ENCODE data around the gene TRAM2. TPM values are rescaled to one million over a fixed set of nuclear protein-coding genes. Genes with fewer than 3 reads are reported as not detected.

Gene TRAM2
- total RNA-seq, 1 experiment from 2014 or later, result 21.2 TPM

DNA sequence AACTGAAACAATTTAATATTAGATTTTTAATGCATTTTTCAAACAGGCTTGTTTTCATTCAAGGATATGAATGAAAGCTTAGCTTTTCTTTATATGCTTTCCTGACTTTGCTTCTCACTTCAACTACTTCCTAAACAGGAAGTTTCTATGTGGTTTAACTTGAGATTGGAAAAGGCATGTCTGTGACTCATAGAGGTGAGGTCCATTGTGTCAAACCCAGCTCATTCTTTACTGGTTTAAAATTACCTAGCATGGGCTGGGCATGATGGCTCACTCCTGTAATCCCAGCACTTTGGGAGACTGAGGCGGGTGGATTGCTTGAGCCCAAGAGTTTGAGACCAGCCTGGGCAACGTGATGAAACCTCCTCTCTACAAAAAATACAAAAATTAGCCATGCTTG, 122.3 kb downstream of the TRAM2 start:
- H3K4me3 Mint-ChIP-seq, result no peak overlapping the region
- no peak overlapping the region for H3T11ph ChIP-seq (ENCODE audit: low read length)
- no CpG with 5 or more reads among the region's 2 CpGs for WGBS (ENCODE audit: extremely low coverage, insufficient read length, low lambda C conversion rate)
- no peaks in the 10 kb centered on the region for H3K4me1 ChIP-seq (ENCODE audit: insufficient read depth, low read length)
- H2BK120ac ChIP-seq (ENCODE audit: low read depth, low read length, poor library complexity, severe bottlenecking), result no peak overlapping the region
- no peak overlapping the region for H2AFZ ChIP-seq (ENCODE audit: low read length)
- H2BK5ac ChIP-seq (ENCODE audit: insufficient read length, low read length), result no peak overlapping the region
- no peak overlapping the region for H3K14ac ChIP-seq (ENCODE audit: insufficient read depth, low read length)
- no peak overlapping the region for H3K18ac ChIP-seq (ENCODE audit: insufficient read length, low read depth, low read length)
- no peak overlapping the region for H4K8ac ChIP-seq (replicated peaks; ENCODE audit: insufficient read length, low read depth, low read length)
- DNase-seq, result no peak
- H3K79me2 ChIP-seq (ENCODE audit: insufficient read depth, low read length), result no peaks in the 10 kb centered on the region
- H3K9me3 ChIP-seq (ENCODE audit: control insufficient read depth, low read depth, low read length), result no peaks in the 10 kb centered on the region
- no peaks in the 10 kb centered on the region for H3K23me2 ChIP-seq (ENCODE audit: insufficient read length, low read depth, low read length, poor library complexity, severe bottlenecking)
- no peak overlapping the region for H3K56ac ChIP-seq (ENCODE audit: insufficient read length, low read depth, low read length)
- no peak overlapping the region for H3K9ac ChIP-seq (ENCODE audit: extremely low read depth, insufficient read length, low read length)
- no peaks in the 10 kb centered on the region for H3K79me1 ChIP-seq (ENCODE audit: insufficient read depth, low read depth, low read length, poor library complexity, severe bottlenecking)
- H4K5ac ChIP-seq (ENCODE audit: insufficient read length, low read depth, low read length), result no peak overlapping the region
- no peak overlapping the region for H3K23ac ChIP-seq (ENCODE audit: insufficient read length, low read depth, low read length)
- H3K4me1 Mint-ChIP-seq, result peaks cover 8 to 13% of the 10 kb centered on the region in 2 experiments
- H3K4me2 ChIP-seq (ENCODE audit: insufficient read depth, insufficient read length, low read length), result no peak overlapping the region
- H3K4ac ChIP-seq (ENCODE audit: low read depth, low read length), result no peak overlapping the region
- no peak overlapping the region for H2BK15ac ChIP-seq (ENCODE audit: low read depth, low read length)
- H3K27me3 Mint-ChIP-seq (ENCODE audit: low read depth), result no peaks in the 10 kb centered on the region
- H2BK20ac ChIP-seq (ENCODE audit: low read depth, low read length, poor library complexity, severe bottlenecking), result no peak overlapping the region
- no peak overlapping the region for H4K91ac ChIP-seq (ENCODE audit: insufficient read length, low read depth, low read length)
- H3K27ac Mint-ChIP-seq, result no peak overlapping the region
- no peaks in the 10 kb centered on the region for H4K20me1 ChIP-seq (ENCODE audit: control insufficient read depth, insufficient read depth, insufficient read length)
- no peak overlapping the region for H2AK5ac ChIP-seq (ENCODE audit: insufficient read length, low read length)
- H3K27me3 ChIP-seq (ENCODE audit: insufficient read depth, low read length), result no peaks in the 10 kb centered on the region
- no peak overlapping the region for H2BK12ac ChIP-seq (ENCODE audit: insufficient read length, low read depth, low read length)
- TF ChIP-seq CTCF (conservative IDR thresholded peaks at IDR 0.05), result no peak
- peaks cover 13 to 27% (median 14%) of the 10 kb centered on the region in 3 experiments for H3K36me3 Mint-ChIP-seq (ENCODE audit: insufficient read depth in 1 of 3, low read depth in 3 of 3)
- H3K27ac ChIP-seq (ENCODE audit: insufficient read length, low read depth, low read length), result no peak overlapping the region
- H3K9me3 Mint-ChIP-seq, result peaks cover 13 to 14% of the 10 kb centered on the region in 2 experiments

Other genes with a start within 250 kb of the TRAM2 start
- 3.0 and 3.4 TPM in 2 replicates for gene PAQR8, start 214.9 kb downstream of the TRAM2 start, total RNA-seq (2021)
- gene EFHC1, start 156.7 kb downstream of the TRAM2 start, total RNA-seq (2021), result 11.8 and 13.2 TPM in 2 replicates
- gene TMEM14A, start 94.1 kb upstream of the TRAM2 start, total RNA-seq (2021), result 7.3 and 10.7 TPM in 2 replicates
- not detected in 2 replicates for gene GSTA2, start 186.4 kb upstream of the TRAM2 start, total RNA-seq (2021)
- gene GSTA1, start 226.8 kb upstream of the TRAM2 start, total RNA-seq (2021), result not detected in 2 replicates

All from H9 (cell line).